Stimulated activated CD8-positive, alpha-beta memory T cell treated with anti-CD3 and anti-CD28 coated beads, Interleukin-4, amount 100 ng/mL, for 24 hours (primary cell): ENCODE results near the gene PGK2.

ENCODE experiments used
- DNase-seq: peaks from one replicate; pipeline ENCODE4 v3.0.0-alpha.2; 2020; ENCODE audit warnings: low read depth

The PGK2 gene

DNA sequence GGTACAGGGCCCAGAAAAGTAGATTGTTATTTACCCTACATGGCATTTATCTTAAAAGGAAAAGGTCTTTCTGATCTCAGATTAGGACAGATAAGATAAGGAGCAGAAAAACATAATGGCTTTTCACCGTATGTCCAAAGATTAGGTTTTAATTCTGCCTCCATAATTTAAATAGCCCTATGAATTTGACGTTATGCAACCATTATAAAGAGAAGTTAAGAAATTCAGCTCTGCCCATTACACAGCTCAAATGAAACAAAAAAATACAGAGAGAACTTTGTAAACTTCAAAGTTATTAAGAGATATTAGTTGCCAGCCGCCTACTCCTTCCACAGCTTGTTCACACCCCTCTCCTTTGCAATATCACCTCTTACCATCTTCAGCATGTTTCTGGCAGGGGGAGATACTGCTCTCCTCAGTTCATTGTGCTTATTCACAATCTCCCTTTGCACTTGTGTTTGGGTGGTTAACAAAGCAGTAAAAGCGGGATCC, 51.0 kb downstream of the PGK2 start:
- DNase-seq, result no peak
